Anterior cingulate cortex (tissue), 58 donors: Measurements from ENCODE around the gene SDK1.

ENCODE experiments used
- DNase-seq, 58 donors: peaks; one replicate each; lab custom pipeline; 2025; lab: John Stamatoyannopoulos, UW

SDK1 gene

GRCh38 chr7:3757059-3757458 lies 456.0 kb downstream of the SDK1 start:
- DNase-seq: no peak

- no peak for DNase-seq
These were observed 459.6 kb downstream of the SDK1 start for GRCh38 chr7:3760651-3761050.

- DNase-seq: no peak
These were observed 461.2 kb downstream of the SDK1 start for GRCh38 chr7:3762146-3762831.

GRCh38 chr7:3767917-3768777 lies 467.1 kb downstream of the SDK1 start:
- DNase-seq: no peak

- DNase-seq: no peak
These were observed 470.9 kb downstream of the SDK1 start for GRCh38 chr7:3771906-3772305.

- no peak for DNase-seq
These were observed 477.3 kb downstream of the SDK1 start for GRCh38 chr7:3778345-3778744.

GRCh38 chr7:3780016-3780415 lies 479.0 kb downstream of the SDK1 start:
- DNase-seq: no peak

GRCh38 chr7:3780525-3780924 lies 479.5 kb downstream of the SDK1 start:
- DNase-seq: no peak

- no peak for DNase-seq
These were observed 480.6 kb downstream of the SDK1 start for GRCh38 chr7:3781607-3782006.

GRCh38 chr7:3787717-3788264 lies 486.7 kb downstream of the SDK1 start:
- DNase-seq: no peak

GRCh38 chr7:3790803-3791202 lies 489.8 kb downstream of the SDK1 start:
- DNase-seq: no peak

- DNase-seq: no peak
These were observed 490.3 kb downstream of the SDK1 start for GRCh38 chr7:3791327-3791726.

GRCh38 chr7:3795141-3795540 lies 494.1 kb downstream of the SDK1 start:
- no peak for DNase-seq

- no peak for DNase-seq
These were observed 494.7 kb downstream of the SDK1 start for GRCh38 chr7:3795781-3796180.

GRCh38 chr7:3805151-3805550 lies 504.1 kb downstream of the SDK1 start:
- DNase-seq: no peak

- DNase-seq: no peak
These were observed 505.5 kb downstream of the SDK1 start for GRCh38 chr7:3806516-3806915.

GRCh38 chr7:3807824-3808223 lies 506.8 kb downstream of the SDK1 start:
- DNase-seq: no peak

GRCh38 chr7:3821488-3821887 lies 520.4 kb downstream of the SDK1 start:
- no peak for DNase-seq

GRCh38 chr7:3825491-3825890 lies 524.4 kb downstream of the SDK1 start:
- DNase-seq: no peak

GRCh38 chr7:3832199-3832598 lies 531.1 kb downstream of the SDK1 start:
- DNase-seq: no peak

GRCh38 chr7:3835109-3835508 lies 534.1 kb downstream of the SDK1 start:
- DNase-seq: no peak

- DNase-seq: no peak
These were observed 535.8 kb downstream of the SDK1 start for GRCh38 chr7:3836855-3837254.
